Effector CD4-positive, alpha-beta T cell (primary cell): ENCODE results near the gene TEAD1.
A peak's percentile ranks its signal among the peaks of the same experiment; 100 is the strongest.

Experiments
- DNase-seq: peaks from one replicate; pipeline ENCODE4 v3.0.0-alpha.2; 2020

Gene TEAD1

GRCh38 chr11:12963051-12963450 is 288.8 kb downstream of the TEAD1 start:
- no peak for DNase-seq

GRCh38 chr11:12963792-12964536 is 289.7 kb downstream of the TEAD1 start:
- DNase-seq: peak; percentile 48

- DNase-seq: no peak
Measured at GRCh38 chr11:12964650-12965049, 290.4 kb downstream of the TEAD1 start.

DNA sequence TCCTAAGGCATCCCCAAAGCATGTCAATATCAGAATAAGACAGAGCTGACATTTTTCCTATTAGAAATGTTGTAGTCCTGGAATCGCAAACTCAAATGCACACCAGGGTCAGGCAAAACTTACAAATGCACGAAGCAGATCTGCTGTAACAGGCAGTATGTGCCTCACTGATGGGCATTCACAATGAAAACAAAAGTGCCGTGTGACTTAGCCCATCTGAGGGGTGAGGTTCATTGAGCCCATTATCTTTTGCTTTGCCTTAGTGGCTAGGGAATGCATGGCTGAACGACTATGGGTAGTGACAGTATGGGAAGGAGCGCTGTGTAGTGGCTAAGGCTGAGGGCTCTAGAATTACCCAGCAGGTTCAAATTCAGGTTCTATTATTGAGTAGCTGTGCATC is 291.8 kb downstream of the TEAD1 start:
- no peak for DNase-seq

GRCh38 chr11:12968101-12968500 is 293.9 kb downstream of the TEAD1 start:
- DNase-seq: no peak

- DNase-seq: no peak
Measured at GRCh38 chr11:12968826-12969225, 294.6 kb downstream of the TEAD1 start.

GRCh38 chr11:12971955-12972354 is 297.7 kb downstream of the TEAD1 start:
- no peak for DNase-seq

DNA sequence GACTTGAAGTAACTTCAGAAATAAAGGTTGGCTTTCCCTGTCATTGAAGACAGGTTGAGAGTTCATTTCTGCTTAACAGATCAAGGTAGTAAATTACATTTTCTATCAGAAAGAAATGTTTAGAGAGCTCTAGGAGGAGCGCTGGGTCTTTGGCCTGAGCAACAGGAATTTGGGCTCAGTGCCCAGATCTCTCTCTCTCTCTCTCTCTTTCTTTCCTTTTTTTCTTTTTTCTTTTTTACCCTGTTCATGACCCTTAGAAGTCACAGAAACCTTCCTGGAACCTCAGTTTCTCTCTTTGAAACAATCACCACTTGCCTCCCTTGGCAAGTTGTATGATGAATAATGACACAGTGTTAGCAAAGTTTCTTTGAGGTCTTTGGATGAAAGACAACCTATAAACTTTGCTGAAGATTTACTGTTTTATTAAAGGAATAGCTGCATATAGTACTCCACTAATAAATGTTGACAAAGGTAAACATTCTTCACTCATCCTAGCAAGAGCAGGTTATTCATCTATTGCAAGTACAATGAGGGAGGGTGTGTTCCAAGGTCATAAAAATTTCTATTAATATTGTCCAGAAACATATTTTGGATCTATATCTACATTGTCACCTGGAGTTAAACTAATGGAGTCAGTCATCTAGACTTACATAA is 299.4 kb downstream of the TEAD1 start:
- no peak for DNase-seq

GRCh38 chr11:12975195-12975594 is 301.0 kb downstream of the TEAD1 start:
- DNase-seq: no peak

- DNase-seq: no peak
Measured at GRCh38 chr11:12979928-12980689, 305.9 kb downstream of the TEAD1 start.

- no peak for DNase-seq
Measured at GRCh38 chr11:12981676-12982522, 307.7 kb downstream of the TEAD1 start.

DNA sequence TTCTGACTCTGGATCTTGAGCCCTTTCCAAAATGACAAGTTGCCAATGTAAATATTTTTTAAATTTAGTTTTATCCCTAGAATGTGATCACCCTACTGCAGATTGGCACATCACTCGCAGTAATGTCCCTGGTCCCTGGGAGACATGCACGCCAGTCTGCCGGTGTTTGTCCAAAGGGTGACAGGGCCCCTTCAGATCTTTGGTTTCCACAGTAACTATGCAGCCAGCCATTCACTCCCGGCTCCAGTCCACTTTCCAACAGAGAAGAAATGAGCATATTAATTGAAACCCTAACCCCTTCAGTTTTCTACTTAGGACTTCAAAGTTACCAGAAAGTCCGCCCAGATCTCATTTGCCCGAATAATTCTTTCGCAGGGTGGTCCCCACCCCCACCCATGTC is 309.1 kb downstream of the TEAD1 start:
- DNase-seq: no peak

GRCh38 chr11:12986194-12986898 is 312.1 kb downstream of the TEAD1 start:
- DNase-seq: no peak

DNA sequence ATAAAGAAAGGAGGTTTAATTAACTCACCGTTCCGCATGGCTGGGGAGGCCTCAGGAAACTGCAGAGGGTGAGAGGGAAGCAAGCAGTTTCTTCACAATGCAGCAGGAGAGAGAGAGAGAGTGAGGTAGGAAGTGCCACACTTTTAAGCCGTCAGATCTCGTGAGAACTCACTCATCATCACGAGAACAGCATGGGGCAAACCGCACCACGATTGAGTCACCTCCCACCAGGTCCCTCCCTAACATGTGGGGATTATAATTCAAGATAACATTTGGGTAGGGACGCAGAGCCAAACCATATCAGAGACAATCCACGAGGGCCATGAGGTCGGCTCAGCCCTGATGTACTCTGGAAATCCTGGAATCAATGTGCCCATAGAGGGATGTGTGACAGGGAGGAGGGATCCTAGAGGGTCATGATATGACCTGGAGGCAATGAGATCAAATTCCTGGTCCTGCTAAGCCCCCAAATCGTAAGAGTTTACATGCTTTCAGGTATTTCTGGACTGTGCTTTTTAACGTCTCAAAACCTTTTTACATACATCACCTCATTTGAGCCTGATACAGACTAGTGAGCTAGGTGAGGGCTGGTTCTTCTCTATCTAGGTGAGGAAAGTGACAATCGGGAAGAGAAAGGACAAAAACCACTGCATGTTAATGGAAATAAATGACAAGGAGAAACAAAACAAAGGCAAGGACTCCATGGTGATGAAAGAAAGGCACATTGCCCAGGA is 315.4 kb downstream of the TEAD1 start:
- DNase-seq: no peak

- DNase-seq: no peak
Measured at GRCh38 chr11:12990162-12990480, 315.9 kb downstream of the TEAD1 start.

GRCh38 chr11:12991426-12991825 is 317.2 kb downstream of the TEAD1 start:
- no peak for DNase-seq

- DNase-seq: no peak
Measured at GRCh38 chr11:12993626-12994025, 319.4 kb downstream of the TEAD1 start.
